HepG2 (cell line): ENCODE results near the gene SPRYD3. TPM values are rescaled to one million over a fixed set of nuclear protein-coding genes. Genes with fewer than 3 reads are reported as not detected.

ENCODE experiments used
- BRD4 ChIP-seq: sonication (generic); formaldehyde crosslinking; IDR thresholded peaks from 2 replicates; pipeline ENCODE4 v1.4.0; 2020; ENCODE audit warnings: missing genetic modification reagents
- HNRNPL ChIP-seq: fragments of 200-400 bp; formaldehyde crosslinking; IDR thresholded peaks from 2 replicates; pipeline ENCODE4 v1.6.1; 2017; ENCODE audit warnings: mild to moderate bottlenecking, low read depth, low read length
- HNRNPUL1 ChIP-seq: fragments of 200-400 bp; formaldehyde crosslinking; IDR thresholded peaks from 2 replicates; pipeline ENCODE4 v1.6.1; 2017; ENCODE audit warnings: low read depth, mild to moderate bottlenecking, low read length, moderate library complexity
- NFIB ChIP-seq: sonication (generic); formaldehyde crosslinking; IDR thresholded peaks from 2 replicates; pipeline ENCODE4 v1.9.0; 2021; ENCODE audit warnings: missing genetic modification reagents, mild to moderate bottlenecking, borderline replicate concordance
- SRF ChIP-seq: IDR thresholded peaks from 2 replicates; pipeline ENCODE4 v1.6.1; 2011; ENCODE audit warnings: mild to moderate bottlenecking, low read depth, low read length, moderate library complexity
- YEATS2 ChIP-seq: sonication (generic); formaldehyde crosslinking; IDR thresholded peaks from 2 replicates; pipeline ENCODE4 v1.4.0; 2020; ENCODE audit warnings: missing genetic modification reagents, borderline replicate concordance
- ZBTB1 ChIP-seq: sonication (generic); formaldehyde crosslinking; IDR thresholded peaks from 2 replicates; pipeline ENCODE4 v1.4.0; 2020; ENCODE audit warnings: missing genetic modification reagents, borderline replicate concordance
- ZNF142 ChIP-seq: sonication (generic); formaldehyde crosslinking; IDR thresholded peaks from 2 replicates; pipeline ENCODE4 v1.4.0; 2020; ENCODE audit warnings: missing genetic modification reagents
- ZNF367 ChIP-seq: sonication (generic); formaldehyde crosslinking; IDR thresholded peaks from 2 replicates; pipeline ENCODE4 v1.4.0; 2020; ENCODE audit warnings: missing genetic modification reagents, borderline replicate concordance
- ZNF558 ChIP-seq: sonication (generic); formaldehyde crosslinking; IDR thresholded peaks from 2 replicates; pipeline ENCODE4 v1.9.0; 2022; ENCODE audit warnings: mild to moderate bottlenecking, missing genetic modification reagents, borderline replicate concordance
- ZNF652 ChIP-seq: IDR thresholded peaks from 2 replicates; pipeline ENCODE4 v1.6.1; 2016; ENCODE audit warnings: low read depth, borderline replicate concordance
- ZNF766 ChIP-seq: sonication (generic); formaldehyde crosslinking; IDR thresholded peaks from 2 replicates; pipeline ENCODE4 v1.5.0; 2020; ENCODE audit warnings: missing genetic modification reagents, borderline replicate concordance
- ZNF777 ChIP-seq: sonication (generic); formaldehyde crosslinking; IDR thresholded peaks from 2 replicates; pipeline ENCODE4 v1.4.0; 2020; ENCODE audit warnings: missing genetic modification reagents
- ZNF850 ChIP-seq: sonication (generic); formaldehyde crosslinking; conservative IDR thresholded peaks from 2 replicates; pipeline ENCODE4 v1.9.0; 2021; ENCODE audit warnings: mild to moderate bottlenecking, missing genetic modification reagents
- polyA plus RNA-seq, 8 experiments: library from polyadenylated mRNA; depleted of rRNA in 3 of 8; stranded (reverse) in 7 of 8; unstranded in 1 of 8; fragments of >200 nt; fragmentation: Illumina TruSeq in 4 of 8; extraction: Trizol in 4 of 8; gene quantifications; 2 replicates each; pipeline versions ENCODE4 v1.2.1 to v1.2.3, GENCODE V29; 2011 to 2016; ENCODE audit warnings: low read depth in 4 of 8, missing spikeins in 1 of 8, mixed read lengths in 1 of 8; ENCODE audit not compliant: insufficient read depth in 1 of 8
- total RNA-seq, 5 experiments: library from RNA; depleted of rRNA; stranded (reverse); fragments of >200 nt; fragmentation: Illumina TruSeq; extraction: Trizol; gene quantifications; 2 replicates each; pipeline ENCODE4 v1.2.3, GENCODE V29; 2016; ENCODE audit warnings: low read depth in 1 of 5
- TF ChIP-seq, protein P1 (sequence below): sonication (generic); formaldehyde crosslinking; IDR thresholded peaks from 2 replicates; pipeline ENCODE4 v1.4.0; 2020; ENCODE audit warnings: missing genetic modification reagents
- TF ChIP-seq, protein P2 (sequence below): IDR thresholded peaks from 2 replicates; pipeline ENCODE4 v1.6.1; 2012; ENCODE audit warnings: low read depth, low read length, improper control_type of control experiment

Gene SPRYD3
- total and polyA plus RNA-seq, 2 of the 13 experiments (the other 11 are each of a cell fraction or from before 2014, with no cell fraction given) = 9.0 to 9.2 TPM

DNA sequence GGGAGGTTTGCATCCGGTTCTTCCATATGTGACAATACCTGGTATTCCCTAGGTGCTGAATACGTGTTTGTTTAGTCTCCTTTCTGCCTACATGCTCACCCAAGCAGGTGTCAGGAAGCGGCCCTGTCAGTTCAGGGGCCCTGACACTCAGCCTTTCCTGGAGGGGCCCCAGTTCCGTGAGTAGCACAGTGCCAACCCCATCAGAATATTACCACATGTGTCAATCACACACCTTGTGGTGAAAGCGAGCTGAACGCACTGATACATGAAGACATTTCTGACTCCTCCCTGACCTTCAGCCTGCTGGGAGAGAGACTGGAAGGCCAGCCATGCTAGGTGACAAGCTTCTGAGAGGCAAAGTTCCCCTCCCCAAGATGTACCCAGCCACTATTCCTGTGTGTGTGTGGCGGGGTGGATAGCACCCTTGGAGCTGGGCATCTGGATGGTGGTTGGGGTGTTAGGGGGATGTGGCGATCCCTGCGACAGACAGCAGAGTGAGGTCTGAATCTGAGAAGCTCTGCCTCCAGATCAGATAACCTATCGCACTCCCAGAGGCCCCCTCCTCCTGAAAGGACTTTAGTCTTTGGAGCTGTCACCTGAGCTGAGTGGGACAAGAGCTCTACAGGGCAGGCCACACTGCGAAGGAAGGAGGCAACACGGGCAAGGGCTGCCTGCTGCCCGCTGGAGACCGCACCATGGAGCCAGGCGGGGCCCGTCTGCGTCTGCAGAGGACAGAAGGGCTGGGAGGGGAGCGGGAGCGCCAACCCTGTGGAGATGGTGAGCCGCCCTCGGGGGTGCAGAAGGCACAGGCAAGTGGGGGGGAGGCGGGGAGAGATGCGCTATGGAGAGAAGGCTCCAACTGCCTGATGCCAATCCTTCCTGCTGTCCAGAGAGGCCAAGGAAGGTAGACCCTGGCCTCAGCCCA is 24.0 kb upstream of the SPRYD3 start, which contains the start of gene SOAT2 (continued):
- TF ChIP-seq, protein P1, sequence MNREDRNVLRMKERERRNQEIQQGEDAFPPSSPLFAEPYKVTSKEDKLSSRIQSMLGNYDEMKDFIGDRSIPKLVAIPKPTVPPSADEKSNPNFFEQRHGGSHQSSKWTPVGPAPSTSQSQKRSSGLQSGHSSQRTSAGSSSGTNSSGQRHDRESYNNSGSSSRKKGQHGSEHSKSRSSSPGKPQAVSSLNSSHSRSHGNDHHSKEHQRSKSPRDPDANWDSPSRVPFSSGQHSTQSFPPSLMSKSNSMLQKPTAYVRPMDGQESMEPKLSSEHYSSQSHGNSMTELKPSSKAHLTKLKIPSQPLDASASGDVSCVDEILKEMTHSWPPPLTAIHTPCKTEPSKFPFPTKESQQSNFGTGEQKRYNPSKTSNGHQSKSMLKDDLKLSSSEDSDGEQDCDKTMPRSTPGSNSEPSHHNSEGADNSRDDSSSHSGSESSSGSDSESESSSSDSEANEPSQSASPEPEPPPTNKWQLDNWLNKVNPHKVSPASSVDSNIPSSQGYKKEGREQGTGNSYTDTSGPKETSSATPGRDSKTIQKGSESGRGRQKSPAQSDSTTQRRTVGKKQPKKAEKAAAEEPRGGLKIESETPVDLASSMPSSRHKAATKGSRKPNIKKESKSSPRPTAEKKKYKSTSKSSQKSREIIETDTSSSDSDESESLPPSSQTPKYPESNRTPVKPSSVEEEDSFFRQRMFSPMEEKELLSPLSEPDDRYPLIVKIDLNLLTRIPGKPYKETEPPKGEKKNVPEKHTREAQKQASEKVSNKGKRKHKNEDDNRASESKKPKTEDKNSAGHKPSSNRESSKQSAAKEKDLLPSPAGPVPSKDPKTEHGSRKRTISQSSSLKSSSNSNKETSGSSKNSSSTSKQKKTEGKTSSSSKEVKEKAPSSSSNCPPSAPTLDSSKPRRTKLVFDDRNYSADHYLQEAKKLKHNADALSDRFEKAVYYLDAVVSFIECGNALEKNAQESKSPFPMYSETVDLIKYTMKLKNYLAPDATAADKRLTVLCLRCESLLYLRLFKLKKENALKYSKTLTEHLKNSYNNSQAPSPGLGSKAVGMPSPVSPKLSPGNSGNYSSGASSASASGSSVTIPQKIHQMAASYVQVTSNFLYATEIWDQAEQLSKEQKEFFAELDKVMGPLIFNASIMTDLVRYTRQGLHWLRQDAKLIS (CRISPR knock-in tag) = no peak
- TF ChIP-seq ZNF652 (CRISPR knock-in tag) (no peak), HNRNPL (peak; percentile 86), ZNF850 (CRISPR knock-in tag) (no peak), BRD4 (no peak; the same call in 1 of the 2 replicates), YEATS2 (CRISPR knock-in tag) (no peak), ZNF766 (CRISPR knock-in tag) (no peak), ZBTB1 (CRISPR knock-in tag) (no peak), NFIB (CRISPR knock-in tag) (no peak), ZNF777 (0 out of 2 replicates have a peak, but pooled peaks have one; percentile 15), ZNF367 (CRISPR knock-in tag) (no peak), HNRNPUL1 (no peak), SRF (peak; percentile 62; the same call in 1 of the 2 replicates), ZNF558 (no peak), ZNF142 (no peak)
- TF ChIP-seq, protein P2, sequence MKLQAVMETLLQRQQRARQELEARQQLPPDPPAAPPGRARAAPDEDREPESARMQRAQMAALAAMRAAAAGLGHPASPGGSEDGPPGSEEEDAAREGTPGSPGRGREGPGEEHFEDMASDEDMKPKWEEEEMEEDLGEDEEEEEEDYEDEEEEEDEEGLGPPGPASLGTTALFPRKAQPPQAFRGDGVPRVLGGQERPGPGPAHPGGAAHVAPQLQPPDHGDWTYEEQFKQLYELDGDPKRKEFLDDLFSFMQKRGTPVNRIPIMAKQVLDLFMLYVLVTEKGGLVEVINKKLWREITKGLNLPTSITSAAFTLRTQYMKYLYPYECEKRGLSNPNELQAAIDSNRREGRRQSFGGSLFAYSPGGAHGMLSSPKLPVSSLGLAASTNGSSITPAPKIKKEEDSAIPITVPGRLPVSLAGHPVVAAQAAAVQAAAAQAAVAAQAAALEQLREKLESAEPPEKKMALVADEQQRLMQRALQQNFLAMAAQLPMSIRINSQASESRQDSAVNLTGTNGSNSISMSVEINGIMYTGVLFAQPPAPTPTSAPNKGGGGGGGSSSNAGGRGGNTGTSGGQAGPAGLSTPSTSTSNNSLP = no peak
